SK-N-SH (cell line): Measurements from ENCODE around the gene BCL11A. TPM values are rescaled to one million over a fixed set of nuclear protein-coding genes. Genes with fewer than 3 reads are reported as not detected.

ENCODE experiments used
- CTCF ChIA-PET: fragments of 300-600, 350-600 bp; formaldehyde crosslinking; extraction: SDS; loops from one replicate; lab custom pipeline; 2021; lab: Yijun Ruan, JAX
- POLR2A ChIA-PET: fragments of 350-600 bp; sonication (Branson Sonifier 250); formaldehyde crosslinking; extraction: SDS; loops from one replicate; lab custom pipeline; 2020; ENCODE audit warnings: antibody characterized with exemption, inconsistent platforms; lab: Yijun Ruan, JAX
- DNase-seq: peaks from one replicate; pipeline ENCODE4 v3.0.0; 2012
- H2AFZ ChIP-seq: fragments of 200-600 bp; sonication (generic); 2 replicates; pipeline ENCODE4 v1.8.1; 2016; ENCODE audit warnings: antibody characterized with exemption, mild to moderate bottlenecking, low read depth
- H3F3A ChIP-seq: fragments of 200-600 bp; sonication (generic); replicated peaks from 2 replicates; pipeline ENCODE3; 2016; ENCODE audit warnings: antibody characterized with exemption, mild to moderate bottlenecking; ENCODE audit not compliant: insufficient read depth
- H3K27ac ChIP-seq, 2 experiments: fragments of 200-500 bp in 1 of 2; fragments of 200-600 bp in 1 of 2; sonication (Bioruptor generic) in 1 of 2; sonication (generic), shearing (Covaris generic) in 1 of 2; 2 replicates each; pipeline versions ENCODE4 v1.5.1 to v1.6.1; 2014 to 2016; ENCODE audit warnings: low read depth in 2 of 2, inconsistent platforms in 1 of 2, low read length in 1 of 2, mild to moderate bottlenecking in 1 of 2, mixed read lengths in 1 of 2
- H3K27me3 ChIP-seq: fragments of 200-600 bp; sonication (generic), shearing (Covaris generic); 2 replicates; pipeline ENCODE4 v1.6.1; 2016; ENCODE audit warnings: mixed run types; ENCODE audit not compliant: insufficient read depth
- H3K36me3 ChIP-seq, 2 experiments: fragments of 200-500 bp in 1 of 2; fragments of 200-600 bp in 1 of 2; sonication (Bioruptor generic) in 1 of 2; sonication (generic) in 1 of 2; replicated peaks in 1 of 2; 2 replicates each; pipeline versions ENCODE3 to v1.5.1; 2014 to 2016; ENCODE audit warnings: low read length in 1 of 2, mild to moderate bottlenecking in 1 of 2; ENCODE audit not compliant: insufficient read depth in 2 of 2, control insufficient read depth in 1 of 2
- H3K4me1 ChIP-seq, 2 experiments: fragments of 200-500 bp in 1 of 2; fragments of 200-600 bp in 1 of 2; sonication (Bioruptor generic) in 1 of 2; sonication (generic), shearing (Covaris generic) in 1 of 2; 2 replicates each; pipeline versions ENCODE4 v1.5.1 to v1.6.1; 2014 to 2016; ENCODE audit warnings: low read depth in 1 of 2, low read length in 1 of 2, mixed run types in 1 of 2; ENCODE audit not compliant: insufficient read depth in 2 of 2, control insufficient read depth in 1 of 2
- H3K4me2 ChIP-seq: fragments of 200-600 bp; sonication (generic), shearing (Covaris generic); 2 replicates; pipeline ENCODE4 v1.6.1; 2017; ENCODE audit warnings: mixed run types
- H3K4me3 ChIP-seq, 2 experiments: fragments of 200-500 bp in 1 of 2; fragments of 200-600 bp in 1 of 2; sonication (Bioruptor generic) in 1 of 2; sonication (generic), shearing (Covaris generic) in 1 of 2; 2 replicates each; pipeline versions ENCODE4 v1.5.1 to v1.8.1; 2014 to 2016; ENCODE audit warnings: low read depth in 2 of 2, inconsistent platforms in 1 of 2, low read length in 1 of 2, mild to moderate bottlenecking in 1 of 2, mixed read lengths in 1 of 2, moderate library complexity in 1 of 2
- H3K79me2 ChIP-seq: fragments of 200-600 bp; sonication (generic); 2 replicates; pipeline ENCODE4 v1.8.1; 2017; ENCODE audit warnings: mild to moderate bottlenecking; ENCODE audit not compliant: insufficient read depth
- H3K9ac ChIP-seq: fragments of 200-600 bp; sonication (generic); 2 replicates; pipeline ENCODE4 v1.6.1; 2017; ENCODE audit warnings: mixed run types
- H3K9me2 ChIP-seq: fragments of 200-600 bp; sonication (generic); 2 replicates; pipeline ENCODE4 v1.6.1; 2017; ENCODE audit warnings: mixed run types
- H3K9me3 ChIP-seq: fragments of 200-600 bp; sonication (generic); 2 replicates; pipeline ENCODE4 v1.6.1; 2017; ENCODE audit warnings: mixed run types, mild to moderate bottlenecking, moderate library complexity
- H4K20me1 ChIP-seq: fragments of 200-600 bp; sonication (generic); 2 replicates; pipeline ENCODE4 v1.6.1; 2017; ENCODE audit warnings: mild to moderate bottlenecking, mixed run types; ENCODE audit not compliant: insufficient read depth
- CHD2 ChIP-seq: fragments of 150-350 bp; IDR thresholded peaks from 2 replicates; pipeline ENCODE4 v1.6.1; 2018; ENCODE audit warnings: low read length; ENCODE audit not compliant: partially characterized antibody
- FOSL2 ChIP-seq: IDR thresholded peaks from 2 replicates; pipeline ENCODE4 v1.4.0; 2012; ENCODE audit warnings: low read depth, mild to moderate bottlenecking, moderate library complexity, borderline replicate concordance
- FOXM1 ChIP-seq: IDR thresholded peaks from 2 replicates; pipeline ENCODE4 v1.4.0; 2012; ENCODE audit warnings: low read depth, mild to moderate bottlenecking
- GABPA ChIP-seq: IDR thresholded peaks from 2 replicates; pipeline ENCODE4 v1.4.0; 2012; ENCODE audit warnings: low read depth, mild to moderate bottlenecking
- GATA2 ChIP-seq: sonication (generic); formaldehyde crosslinking; IDR thresholded peaks from 2 replicates; pipeline ENCODE4 v1.5.0; 2020; ENCODE audit warnings: mild to moderate bottlenecking, missing genetic modification reagents
- IRF3 ChIP-seq: fragments of 150-350 bp; IDR thresholded peaks from 2 replicates; pipeline ENCODE4 v1.6.1; 2016; ENCODE audit warnings: mild to moderate bottlenecking, low read depth, low read length
- MXI1 ChIP-seq: IDR thresholded peaks from 2 replicates; pipeline ENCODE4 v1.6.1; 2012; ENCODE audit warnings: mild to moderate bottlenecking, low read depth, low read length, improper control_type of control experiment
- PBX3 ChIP-seq: IDR thresholded peaks from 2 replicates; pipeline ENCODE4; 2012
- POLR2AphosphoS5 ChIP-seq: IDR thresholded peaks from 2 replicates; pipeline ENCODE4 v1.6.1; 2012; ENCODE audit warnings: low read depth, low read length
- RAD21 ChIP-seq: IDR thresholded peaks from 2 replicates; pipeline ENCODE4 v1.6.1; 2012; ENCODE audit warnings: mild to moderate bottlenecking, low read length
- RCOR1 ChIP-seq: fragments of 150-350 bp; IDR thresholded peaks from 2 replicates; pipeline ENCODE4 v1.6.1; 2017; ENCODE audit warnings: antibody characterized with exemption, low read length
- RFX5 ChIP-seq: IDR thresholded peaks from 2 replicates; pipeline ENCODE4 v1.6.1; 2012; ENCODE audit warnings: mild to moderate bottlenecking, improper control_type of control experiment, low read length
- SIN3A ChIP-seq: IDR thresholded peaks from 2 replicates; pipeline ENCODE4 v1.6.1; 2012; ENCODE audit warnings: low read depth, mild to moderate bottlenecking, low read length, moderate library complexity, borderline replicate concordance
- TAF1 ChIP-seq: IDR thresholded peaks from 2 replicates; pipeline ENCODE4 v1.6.1; 2012; ENCODE audit warnings: low read depth, mild to moderate bottlenecking, low read length, moderate library complexity, borderline replicate concordance
- TCF12 ChIP-seq: IDR thresholded peaks from 2 replicates; pipeline ENCODE4 v1.4.0; 2012
- TEAD4 ChIP-seq: IDR thresholded peaks from 2 replicates; pipeline ENCODE4 v1.4.0; 2012; ENCODE audit warnings: mild to moderate bottlenecking, borderline replicate concordance; ENCODE audit not compliant: insufficient read depth
- USF1 ChIP-seq: IDR thresholded peaks from 2 replicates; pipeline ENCODE4 v1.4.0; 2012; ENCODE audit warnings: low read depth, borderline replicate concordance
- USF2 ChIP-seq: fragments of 150-350 bp; IDR thresholded peaks from 2 replicates; pipeline ENCODE4 v1.6.1; 2017; ENCODE audit warnings: antibody characterized with exemption, low read length, low read depth, borderline replicate concordance
- WGBS: methylation state at CpG from one replicate; pipeline ENCODE4 v1.1.6; 2017; ENCODE audit warnings: low lambda C conversion rate; 5-methylcytosine and 5-hydroxymethylcytosine counted together
- polyA plus RNA-seq, 3 experiments: library from polyadenylated mRNA; depleted of rRNA; stranded (reverse); fragments of >200 nt; gene quantifications; 2 replicates each; pipeline ENCODE4 v1.2.3, GENCODE V29; 2012

BCL11A gene
- polyA plus RNA-seq, 1 of the 3 experiments (the other 2 are of a cell fraction) = 1.9 TPM

- no peak overlapping the region for H2AFZ ChIP-seq
- WGBS = 88% methylated on average over 9 of the region's 9 CpGs
- TF ChIP-seq RFX5 (no peak), POLR2AphosphoS5 (no peak), CHD2 (no peak), USF1 (no peak), TEAD4 (no peak), TCF12 (no peak), USF2 (no peak), RAD21 (no peak), IRF3 (no peak), PBX3 (no peak), FOSL2 (no peak), GATA2 (CRISPR knock-in tag) (no peak), SIN3A (no peak), FOXM1 (no peak), GABPA (no peak), MXI1 (no peak), TAF1 (no peak), RCOR1 (no peak)
- H3K4me1 ChIP-seq = peaks cover under 1 to 9% of the 10 kb centered on the region in 2 experiments; a peak in 2 of 4 replicates
- H3K36me3 ChIP-seq = peaks cover 0 to 14% of the 10 kb centered on the region in 2 experiments
- no peaks in the 10 kb centered on the region for H3F3A ChIP-seq
- H3K9ac ChIP-seq = no peak overlapping the region
- H3K27me3 ChIP-seq = no peaks in the 10 kb centered on the region
- H3K9me2 ChIP-seq = no peaks in the 10 kb centered on the region
- no peaks in the 10 kb centered on the region for H4K20me1 ChIP-seq
- DNase-seq = no peak
- no peaks in the 10 kb centered on the region for H3K79me2 ChIP-seq
- ChIA-PET POLR2A (no interaction called here), CTCF (interaction anchor here (0.7 to 1.5 kb wide), 3 partner anchors 10 to 44 kb away, joined by 3 to 9 read pairs (median 3); no protein-coding TSS in a partner anchor)
- H3K27ac ChIP-seq = no peak overlapping the region
- H3K4me2 ChIP-seq = no peak overlapping the region
- no peaks in the 10 kb centered on the region for H3K9me3 ChIP-seq
- H3K4me3 ChIP-seq = no peak overlapping the region
Measured at GRCh38 chr2:60538101-60538500, 15.4 kb downstream of the BCL11A start.
